GM19438 (cell line): Measurements from ENCODE around the gene PAQR9.

Source experiments
- ATAC-seq: cut with Tn5 transposase; IDR thresholded peaks from one replicate; pipeline ENCODE4 v1.9.1; 2021; ENCODE audit warnings: low read depth; ENCODE audit not compliant: unreplicated experiment

PAQR9 gene

GRCh38 chr3:142952272-142953193, 10.9 kb downstream of the PAQR9 start:
- ATAC-seq = no peak

- ATAC-seq = no peak
These were observed 11.7 kb downstream of the PAQR9 start for GRCh38 chr3:142951794-142952193.

- ATAC-seq = no peak
These were observed 12.5 kb downstream of the PAQR9 start for GRCh38 chr3:142950972-142951371.

GRCh38 chr3:142947799-142948575, 15.5 kb downstream of the PAQR9 start:
- ATAC-seq = no peak

- ATAC-seq = no peak
These were observed 16.1 kb downstream of the PAQR9 start for GRCh38 chr3:142947352-142947751.

- no peak for ATAC-seq
These were observed 16.6 kb downstream of the PAQR9 start for GRCh38 chr3:142946861-142947260.

GRCh38 chr3:142945023-142945422, 18.5 kb downstream of the PAQR9 start:
- no peak for ATAC-seq

- no peak for ATAC-seq
These were observed 19.1 kb downstream of the PAQR9 start for GRCh38 chr3:142944342-142944741.

GRCh38 chr3:142943870-142944269, 19.6 kb downstream of the PAQR9 start:
- no peak for ATAC-seq

GRCh38 chr3:142943349-142943748, 20.1 kb downstream of the PAQR9 start:
- no peak for ATAC-seq

GRCh38 chr3:142941373-142942123, 21.9 kb downstream of the PAQR9 start:
- ATAC-seq = no peak

- ATAC-seq = no peak
These were observed 23.0 kb downstream of the PAQR9 start for GRCh38 chr3:142940472-142940871.

GRCh38 chr3:142940000-142940399, 23.5 kb downstream of the PAQR9 start:
- no peak for ATAC-seq

- no peak for ATAC-seq
These were observed 27.5 kb downstream of the PAQR9 start for GRCh38 chr3:142935963-142936362.

GRCh38 chr3:142934887-142935269, 28.6 kb downstream of the PAQR9 start:
- no peak for ATAC-seq

- ATAC-seq = no peak
These were observed 29.2 kb downstream of the PAQR9 start for GRCh38 chr3:142934128-142934886.

GRCh38 chr3:142931222-142931621, 32.3 kb downstream of the PAQR9 start:
- peak; percentile 85 for ATAC-seq

GRCh38 chr3:142930463-142930862, 33.0 kb downstream of the PAQR9 start:
- no peak for ATAC-seq

GRCh38 chr3:142929890-142930289, 33.6 kb downstream of the PAQR9 start:
- no peak for ATAC-seq

- no peak for ATAC-seq
These were observed 34.4 kb downstream of the PAQR9 start for GRCh38 chr3:142929109-142929508.
